Natural killer cell treated with Interleukin-12 subunit alpha and Interleukin-12 subunit beta and Interleukin-15 and Interleukin-18, amount 100 ng/mL, for 72 hours (primary cell): Measurements from ENCODE around the gene IFI16. TPM values are rescaled to one million over a fixed set of nuclear protein-coding genes. Genes with fewer than 3 reads are reported as not detected.
"Not testable (repeated sequence)": the region's sequence is repeated elsewhere in the genome, so short reads cannot be mapped to it uniquely, and the experiment has no call there.

Source experiments
- ATAC-seq, 2 donors: fragments of 150-1000 bp; cut with Tn5 transposase in 1 of 2; sonication (Bioruptor Pico), chemical (Tn5 transposase) in 1 of 2; 2 replicates each; pipeline ENCODE4 v1.10.0; 2021
- DNase-seq: peaks from one replicate; pipeline ENCODE4 v3.0.0; 2022; ENCODE audit warnings: low spot score
- H3K27ac Mint-ChIP-seq, 2 donors: 1 replicate in 1 of 2; 2 replicates in 1 of 2; pipeline ENCODE4 v1.8.0; 2022; ENCODE audit warnings: mixed read lengths in 2 of 2, mild to moderate bottlenecking in 1 of 2, moderate library complexity in 1 of 2
- H3K27me3 Mint-ChIP-seq, 2 donors: 1 replicate in 1 of 2; 2 replicates in 1 of 2; pipeline ENCODE4 v1.8.0; 2022; ENCODE audit warnings: mixed read lengths in 2 of 2
- H3K36me3 Mint-ChIP-seq: one replicate; pipeline ENCODE4 v1.8.0; 2022; ENCODE audit warnings: mixed read lengths
- H3K4me1 Mint-ChIP-seq, 2 donors: 1 replicate in 1 of 2; 2 replicates in 1 of 2; pipeline ENCODE4 v1.8.0; 2022; ENCODE audit warnings: low read depth in 2 of 2, mixed read lengths in 2 of 2, mild to moderate bottlenecking in 1 of 2
- H3K4me3 Mint-ChIP-seq: one replicate; pipeline ENCODE4 v1.8.0; 2022; ENCODE audit warnings: mixed read lengths
- H3K9me3 Mint-ChIP-seq: 2 replicates; pipeline ENCODE4 v1.8.0; 2022; ENCODE audit warnings: mixed read lengths
- total RNA-seq, 2 donors: library from RNA; stranded (reverse); gene quantifications; one replicate each; pipeline ENCODE4 v1.2.3, GENCODE V29; 2022

IFI16 gene
- total RNA-seq, 2 donors from 2014 or later, result 186 to 228 TPM

GRCh38 chr1:159011751-159012150 lies 2.0 kb downstream of the IFI16 start:
- Mint-ChIP-seq H3K27ac (peak overlapping the region; percentile 99 to 100), H3K4me3 (peak overlapping the region; percentile 93), H3K27me3 (no peaks in the 10 kb centered on the region), H3K4me1 (peaks cover 70 to 74% of the 10 kb centered on the region in 2 donors), H3K36me3 (peaks cover 54% of the 10 kb centered on the region), H3K9me3 (no peaks in the 10 kb centered on the region)
- DNase-seq (no peak), ATAC-seq (no peak)

- peak overlapping the region; percentile 93 for H3K4me3 Mint-ChIP-seq
- H3K27me3 Mint-ChIP-seq, result no peaks in the 10 kb centered on the region
- peaks cover 56% of the 10 kb centered on the region for H3K36me3 Mint-ChIP-seq
- ATAC-seq (peak; percentile 58 to 61), DNase-seq (peak; percentile 79)
- H3K4me1 Mint-ChIP-seq, result peaks cover 67 to 71% of the 10 kb centered on the region in 2 donors
- peak overlapping the region; percentile 99 to 100 for H3K27ac Mint-ChIP-seq
- no peaks in the 10 kb centered on the region for H3K9me3 Mint-ChIP-seq
Measured at GRCh38 chr1:159012495-159012894, 2.8 kb downstream of the IFI16 start.

GRCh38 chr1:159014003-159014571 lies 4.4 kb downstream of the IFI16 start:
- Mint-ChIP-seq H3K4me1 (peaks cover 66 to 71% of the 10 kb centered on the region in 2 donors), H3K4me3 (peak overlapping the region; percentile 93), H3K9me3 (no peaks in the 10 kb centered on the region), H3K27me3 (no peaks in the 10 kb centered on the region), H3K27ac (peak overlapping the region; percentile 99 to 100), H3K36me3 (peaks cover 61% of the 10 kb centered on the region)
- DNase-seq, result no peak
- ATAC-seq, result no peak

- Mint-ChIP-seq H3K27me3 (no peaks in the 10 kb centered on the region), H3K4me1 (peaks cover 67 to 70% of the 10 kb centered on the region in 2 donors), H3K27ac (peak overlapping the region; percentile 99 to 100), H3K36me3 (peaks cover 64% of the 10 kb centered on the region), H3K4me3 (peak overlapping the region; percentile 93), H3K9me3 (no peaks in the 10 kb centered on the region)
- ATAC-seq (no peak), DNase-seq (no peak)
Measured at GRCh38 chr1:159014851-159015250, 5.1 kb downstream of the IFI16 start.

GRCh38 chr1:159015440-159015909 lies 5.8 kb downstream of the IFI16 start:
- peak; percentile 82 for DNase-seq
- H3K36me3 Mint-ChIP-seq, result peaks cover 64% of the 10 kb centered on the region
- no peaks in the 10 kb centered on the region for H3K27me3 Mint-ChIP-seq
- H3K9me3 Mint-ChIP-seq, result no peaks in the 10 kb centered on the region
- ATAC-seq, result peak; percentile 95 to 98
- H3K27ac Mint-ChIP-seq, result peak overlapping the region; percentile 99 to 100
- H3K4me3 Mint-ChIP-seq, result peak overlapping the region; percentile 93
- H3K4me1 Mint-ChIP-seq, result peaks cover 68 to 71% of the 10 kb centered on the region in 2 donors

GRCh38 chr1:159023723-159024122 lies 14.0 kb downstream of the IFI16 start:
- Mint-ChIP-seq H3K4me3 (peak overlapping the region; percentile 12), H3K27ac (peak overlapping the region; percentile 38 to 68), H3K36me3 (peaks cover 66% of the 10 kb centered on the region), H3K4me1 (peaks cover 69 to 75% of the 10 kb centered on the region in 2 donors), H3K27me3 (no peaks in the 10 kb centered on the region), H3K9me3 (no peaks in the 10 kb centered on the region)
- ATAC-seq, result no peak
- DNase-seq, result no peak

- Mint-ChIP-seq H3K27ac (peak overlapping the region in 1 of 2 donors; percentile 54), H3K4me1 (peaks cover 71 to 78% of the 10 kb centered on the region in 2 donors), H3K27me3 (no peaks in the 10 kb centered on the region), H3K4me3 (no peak overlapping the region), H3K36me3 (peaks cover 72% of the 10 kb centered on the region), H3K9me3 (no peaks in the 10 kb centered on the region)
- ATAC-seq (no peak), DNase-seq (no peak)
Measured at GRCh38 chr1:159025043-159025442, 15.3 kb downstream of the IFI16 start.

GRCh38 chr1:159026841-159027240 lies 17.1 kb downstream of the IFI16 start:
- not testable (repeated sequence) for ATAC-seq, H3K27me3 Mint-ChIP-seq, H3K9me3 Mint-ChIP-seq, DNase-seq
- Mint-ChIP-seq H3K4me3 (peak overlapping the region; percentile 75), H3K4me1 (peaks cover 73 to 83% of the 10 kb centered on the region in 2 donors), H3K36me3 (peaks cover 70% of the 10 kb centered on the region), H3K27ac (peak overlapping the region; percentile 36 to 54)

GRCh38 chr1:159030311-159030710 lies 20.6 kb downstream of the IFI16 start:
- DNase-seq (no peak), ATAC-seq (no peak)
- Mint-ChIP-seq H3K4me3 (no peak overlapping the region), H3K36me3 (peaks cover 82% of the 10 kb centered on the region), H3K4me1 (peaks cover 63 to 90% of the 10 kb centered on the region in 2 donors), H3K27me3 (no peaks in the 10 kb centered on the region), H3K9me3 (no peaks in the 10 kb centered on the region), H3K27ac (peak overlapping the region; percentile 76 to 89)

- no peaks in the 10 kb centered on the region for H3K27me3 Mint-ChIP-seq
- peak overlapping the region; percentile 76 to 89 for H3K27ac Mint-ChIP-seq
Measured at GRCh38 chr1:159030877-159031447, 21.3 kb downstream of the IFI16 start.

GRCh38 chr1:159040206-159040605 lies 30.5 kb downstream of the IFI16 start:
- H3K4me1 Mint-ChIP-seq, result peaks cover 38 to 64% of the 10 kb centered on the region in 2 donors
- no peak overlapping the region for H3K4me3 Mint-ChIP-seq
- peak overlapping the region; percentile 68 to 72 for H3K27ac Mint-ChIP-seq
- H3K9me3 Mint-ChIP-seq, result no peaks in the 10 kb centered on the region
- H3K36me3 Mint-ChIP-seq, result peaks cover 48% of the 10 kb centered on the region
- ATAC-seq, result no peak
- DNase-seq, result no peak
- H3K27me3 Mint-ChIP-seq, result no peaks in the 10 kb centered on the region

More at GRCh38 chr1:159030877-159031447, 21.3 kb downstream of the IFI16 start:
- ATAC-seq, result no peak
- Mint-ChIP-seq H3K36me3 (peaks cover 80% of the 10 kb centered on the region), H3K4me1 (peaks cover 62 to 90% of the 10 kb centered on the region in 2 donors), H3K9me3 (no peaks in the 10 kb centered on the region), H3K4me3 (no peak overlapping the region)
- DNase-seq, result no peak

GRCh38 chr1:159040893-159041724 lies 31.4 kb downstream of the IFI16 start:
- Mint-ChIP-seq H3K4me1 (peaks cover 35 to 61% of the 10 kb centered on the region in 2 donors), H3K4me3 (peak overlapping the region; percentile 19), H3K9me3 (no peaks in the 10 kb centered on the region), H3K27me3 (no peaks in the 10 kb centered on the region), H3K36me3 (peaks cover 46% of the 10 kb centered on the region), H3K27ac (peak overlapping the region; percentile 68 to 72)
- ATAC-seq, result no peak
- DNase-seq, result no peak

- peaks cover 45% of the 10 kb centered on the region for H3K36me3 Mint-ChIP-seq
- H3K27ac Mint-ChIP-seq, result peak overlapping the region; percentile 45 to 57
- not testable (repeated sequence) for H3K9me3 Mint-ChIP-seq, ATAC-seq, DNase-seq, H3K4me3 Mint-ChIP-seq, H3K27me3 Mint-ChIP-seq
- peaks cover 27 to 50% of the 10 kb centered on the region in 2 donors for H3K4me1 Mint-ChIP-seq
Measured at GRCh38 chr1:159046486-159046885, 36.8 kb downstream of the IFI16 start.
